HG02798 (cell line): ENCODE results near the gene OASL.
"Not testable (repeated sequence)": the region's sequence is repeated elsewhere in the genome, so short reads cannot be mapped to it uniquely, and the experiment has no call there.

Experiments used
- ATAC-seq: cut with Tn5 transposase; IDR thresholded peaks from one replicate; pipeline ENCODE4 v1.9.1; 2021; ENCODE audit warnings: mild to moderate bottlenecking; ENCODE audit not compliant: unreplicated experiment, poor library complexity

The OASL gene, protein sequence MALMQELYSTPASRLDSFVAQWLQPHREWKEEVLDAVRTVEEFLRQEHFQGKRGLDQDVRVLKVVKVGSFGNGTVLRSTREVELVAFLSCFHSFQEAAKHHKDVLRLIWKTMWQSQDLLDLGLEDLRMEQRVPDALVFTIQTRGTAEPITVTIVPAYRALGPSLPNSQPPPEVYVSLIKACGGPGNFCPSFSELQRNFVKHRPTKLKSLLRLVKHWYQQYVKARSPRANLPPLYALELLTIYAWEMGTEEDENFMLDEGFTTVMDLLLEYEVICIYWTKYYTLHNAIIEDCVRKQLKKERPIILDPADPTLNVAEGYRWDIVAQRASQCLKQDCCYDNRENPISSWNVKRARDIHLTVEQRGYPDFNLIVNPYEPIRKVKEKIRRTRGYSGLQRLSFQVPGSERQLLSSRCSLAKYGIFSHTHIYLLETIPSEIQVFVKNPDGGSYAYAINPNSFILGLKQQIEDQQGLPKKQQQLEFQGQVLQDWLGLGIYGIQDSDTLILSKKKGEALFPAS

DNA sequence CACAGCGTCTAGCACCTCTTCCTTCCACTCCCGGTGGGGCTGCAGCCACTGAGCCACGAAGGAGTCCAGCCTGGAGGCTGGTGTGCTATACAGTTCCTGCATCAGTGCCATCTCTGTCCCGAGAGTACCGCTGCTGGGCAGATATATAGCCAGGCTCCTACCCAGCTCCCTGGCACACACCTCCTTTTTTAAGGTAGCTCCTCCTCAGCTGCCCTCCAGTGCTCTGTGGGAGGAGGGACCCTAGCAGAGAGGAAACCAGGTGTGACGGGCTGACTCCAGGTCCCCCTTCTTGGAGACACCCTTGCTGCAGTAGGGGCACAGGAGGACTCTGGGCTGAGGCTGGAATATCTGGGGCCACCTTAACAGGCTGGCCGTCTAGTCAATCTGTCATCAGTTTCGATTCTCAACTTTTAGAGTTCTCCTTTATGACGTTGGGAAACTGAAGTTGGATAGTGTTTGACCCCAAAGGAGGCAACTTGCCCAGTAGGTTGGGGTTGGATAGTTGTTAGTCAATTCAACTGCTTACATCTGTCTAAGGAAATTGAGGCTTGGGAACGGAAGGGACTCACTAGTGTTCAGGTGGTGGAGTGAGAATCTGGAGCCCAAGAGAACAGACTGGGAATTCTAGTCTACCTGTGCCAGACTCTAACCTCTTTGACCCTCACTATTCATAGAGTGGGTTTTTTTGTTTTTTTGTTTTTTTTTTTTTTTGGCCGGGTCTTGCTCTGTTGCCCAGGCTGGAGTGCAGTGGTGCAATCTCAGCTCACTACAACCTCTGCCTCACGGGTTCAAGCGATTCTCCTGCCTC is at the start of gene OASL:
TSS of gene OASL (minus strand) at position 386 of the 808 bp plus-strand sequence. CDS start at position 111, 275 bp downstream.
- ATAC-seq, result peak; percentile 75

- ATAC-seq, result no peak
Observed at GRCh38 chr12:121088195-121088585, 49.1 kb upstream of the OASL start.

DNA sequence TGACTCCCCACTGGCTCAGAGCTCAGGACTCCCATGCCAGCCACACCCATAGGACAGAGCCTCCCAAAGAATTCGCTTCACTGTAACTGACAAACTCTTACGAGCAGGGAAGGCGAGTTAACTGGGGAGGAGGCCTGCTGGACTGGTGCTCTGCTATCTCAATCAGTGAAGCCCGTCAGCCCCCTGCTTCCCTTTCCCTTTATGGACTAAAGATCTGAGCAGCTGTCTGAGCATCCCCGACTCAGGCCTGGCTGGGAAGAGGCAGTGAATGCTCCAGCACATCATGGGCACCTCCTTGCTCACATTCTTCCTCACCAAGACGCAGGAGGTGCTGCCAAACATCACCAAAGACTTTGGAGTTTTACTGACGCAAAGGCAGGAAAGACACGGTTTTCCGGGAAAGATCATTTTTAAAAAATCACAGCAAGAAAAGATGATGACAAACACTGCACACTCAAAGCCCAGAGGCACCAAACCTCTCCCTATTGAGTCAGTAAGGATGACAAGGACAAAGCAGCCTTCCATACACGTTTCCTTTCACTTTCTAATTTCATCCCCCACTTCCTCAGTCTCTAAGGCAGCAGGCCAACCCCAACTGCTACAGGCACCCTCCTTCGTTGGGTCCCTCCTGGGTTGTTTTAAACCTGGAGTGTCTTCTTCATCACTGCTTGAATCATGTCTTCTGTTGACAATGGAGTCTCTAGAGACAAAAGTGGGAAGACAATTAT is 48.6 kb upstream of the OASL start:
- ATAC-seq, result no peak

DNA sequence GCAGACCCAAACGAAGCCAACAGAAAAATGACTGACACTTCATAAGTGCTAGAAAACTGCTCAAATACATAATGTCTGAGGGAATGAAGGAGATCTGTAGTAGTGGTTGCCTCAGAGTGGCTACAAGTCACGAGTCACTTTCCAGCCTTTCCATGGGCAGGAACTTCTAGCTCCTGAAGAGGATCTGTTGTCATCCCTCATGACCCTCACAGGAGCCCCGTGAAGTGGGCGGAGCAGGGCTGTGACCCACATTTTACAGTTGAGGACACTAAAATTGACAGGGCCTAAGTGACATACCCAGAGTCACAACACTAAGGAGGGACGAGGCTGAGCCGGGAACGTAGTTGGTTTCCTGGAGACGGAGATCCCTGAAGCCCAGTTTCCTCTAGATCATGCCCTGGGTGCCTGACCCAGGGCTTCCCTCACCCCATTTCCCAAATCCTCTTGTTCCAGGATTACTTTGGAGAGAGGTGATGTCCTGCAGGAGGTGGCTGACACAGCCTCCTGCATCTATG is 47.8 kb upstream of the OASL start:
- ATAC-seq, result no peak

GRCh38 chr12:121085506-121086353 is 46.7 kb upstream of the OASL start:
- ATAC-seq, result no peak

DNA sequence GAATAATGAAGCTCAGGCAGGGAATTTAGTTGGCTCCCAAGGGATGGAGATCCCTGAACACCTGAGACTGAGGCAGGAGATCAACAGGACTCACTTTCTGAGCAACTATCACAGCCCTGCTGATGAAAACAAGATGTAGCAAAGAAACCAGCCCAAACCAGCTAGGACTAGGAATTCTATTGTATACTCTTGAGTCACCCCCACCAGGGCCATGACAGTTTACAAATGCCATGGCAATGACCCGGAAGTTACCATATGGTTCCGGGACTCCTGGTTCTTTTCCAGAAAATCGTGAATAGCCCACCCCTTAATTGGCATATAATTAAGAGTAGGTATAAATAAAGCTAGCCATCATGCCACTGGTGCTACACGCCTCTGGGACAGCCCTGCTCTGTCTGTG is 46.0 kb upstream of the OASL start:
- no peak for ATAC-seq

GRCh38 chr12:121084229-121084628 is 45.2 kb upstream of the OASL start:
- no peak for ATAC-seq

- ATAC-seq, result no peak
Observed at GRCh38 chr12:121080909-121081308, 41.9 kb upstream of the OASL start.

DNA sequence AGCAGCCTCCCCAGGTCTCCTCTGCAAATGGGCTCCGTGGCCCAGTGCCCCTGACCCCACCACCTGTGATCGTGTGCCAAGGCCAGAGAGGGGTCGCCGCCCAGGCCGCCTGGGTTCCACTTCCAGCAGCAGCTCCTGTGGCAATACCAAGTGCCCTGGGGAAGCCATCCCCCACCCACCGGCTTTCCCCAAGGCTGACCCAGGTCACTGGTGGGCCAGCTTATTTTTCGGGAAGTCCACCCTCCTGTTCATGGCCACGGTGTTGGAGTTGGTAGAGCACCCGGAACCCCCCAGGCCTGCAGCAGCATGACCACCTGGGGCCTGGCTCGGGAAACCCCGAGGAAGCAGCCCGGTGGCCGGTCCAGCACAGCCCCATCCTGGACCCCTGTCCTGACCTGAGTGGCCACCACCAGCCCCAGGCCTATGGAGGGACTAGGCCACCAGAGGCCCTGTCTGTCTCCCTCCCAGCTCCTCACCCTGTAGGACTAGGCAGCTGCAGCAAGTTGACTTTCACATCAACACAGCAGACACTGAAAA is 40.8 kb upstream of the OASL start:
- no peak for ATAC-seq

DNA sequence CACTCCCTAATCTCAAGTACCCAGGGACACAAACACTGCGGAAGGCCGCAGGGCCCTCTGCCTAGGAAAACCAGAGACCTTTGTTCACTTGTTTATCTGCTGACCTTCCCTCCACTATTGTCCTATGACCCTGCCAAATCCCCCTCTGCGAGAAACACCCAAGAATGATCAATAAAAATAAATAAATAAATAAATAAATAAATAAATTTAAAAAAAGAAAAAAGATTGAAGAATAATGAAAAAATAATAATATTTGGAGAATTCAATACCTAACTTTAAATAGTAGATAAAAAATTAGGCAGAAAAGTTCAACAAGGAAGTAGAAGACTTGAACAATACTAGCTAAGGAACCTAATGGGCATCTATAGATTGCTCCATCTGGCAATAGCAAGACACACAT is 38.4 kb upstream of the OASL start:
- not testable (repeated sequence) for ATAC-seq

GRCh38 chr12:121075911-121076310 is 36.9 kb upstream of the OASL start:
- not testable (repeated sequence) for ATAC-seq

DNA sequence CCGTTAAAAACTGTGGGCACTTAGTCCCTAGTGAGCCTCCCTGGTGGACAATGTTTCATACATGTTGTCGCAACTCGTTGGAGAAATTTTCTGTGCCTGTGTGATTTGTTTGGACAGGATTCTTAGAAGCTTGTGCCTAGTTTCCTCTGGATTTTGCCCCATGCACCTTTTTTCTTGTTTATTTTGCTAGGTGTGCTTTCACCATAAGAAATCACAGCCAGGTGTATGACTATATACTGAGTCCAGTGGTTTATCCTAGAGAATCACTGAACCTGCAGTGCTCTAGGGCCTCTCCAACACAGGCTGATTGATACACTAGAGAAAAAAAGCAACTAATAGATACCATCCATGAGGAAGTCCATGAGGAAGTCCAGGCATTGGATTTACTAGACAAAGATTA is 33.1 kb upstream of the OASL start:
- ATAC-seq, result no peak

GRCh38 chr12:121069206-121069605 is 30.2 kb upstream of the OASL start:
- no peak for ATAC-seq

DNA sequence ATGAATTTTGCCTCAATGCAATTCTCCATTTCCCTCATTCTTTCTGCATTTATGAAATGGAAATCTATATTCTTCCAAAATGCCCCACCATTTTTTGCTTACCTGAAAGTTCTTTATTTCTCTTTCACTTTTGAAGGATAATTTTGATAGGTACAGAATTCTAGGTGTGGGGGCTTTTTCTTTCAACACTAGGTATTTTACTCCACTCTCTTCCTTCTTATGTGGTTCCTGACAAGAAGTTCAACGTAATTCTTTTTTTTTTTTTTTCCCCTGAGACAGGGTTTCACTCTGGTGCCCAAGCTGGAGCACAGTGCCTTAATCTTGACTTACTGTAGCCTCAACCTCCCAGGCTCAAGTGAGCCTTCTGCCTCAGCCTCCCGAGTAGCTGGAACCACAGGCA is 26.3 kb upstream of the OASL start:
- no peak for ATAC-seq

GRCh38 chr12:121064586-121064985 is 25.5 kb upstream of the OASL start:
- ATAC-seq, result not testable (repeated sequence)

DNA sequence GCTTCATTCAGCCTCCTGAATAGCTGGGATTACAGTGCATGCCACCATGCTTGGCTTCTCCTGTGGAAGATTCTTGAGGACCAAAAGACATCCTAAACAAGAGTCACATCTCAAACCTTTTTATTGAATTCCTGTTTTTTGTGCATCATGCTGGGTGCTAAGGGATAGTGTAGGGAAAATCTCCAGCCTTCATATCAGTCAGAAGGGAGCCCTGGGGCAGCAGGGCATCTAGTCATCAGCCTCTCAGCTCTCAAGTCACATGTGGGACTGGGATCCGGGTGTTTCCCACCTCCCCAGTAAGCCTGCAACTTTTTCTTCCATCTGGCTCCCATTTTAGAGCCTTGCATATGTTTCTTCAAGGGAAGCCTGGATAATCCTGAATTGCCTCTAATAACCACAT is 25.1 kb upstream of the OASL start:
- no peak for ATAC-seq

- ATAC-seq, result no peak
Observed at GRCh38 chr12:121062391-121063045, 23.5 kb upstream of the OASL start.

DNA sequence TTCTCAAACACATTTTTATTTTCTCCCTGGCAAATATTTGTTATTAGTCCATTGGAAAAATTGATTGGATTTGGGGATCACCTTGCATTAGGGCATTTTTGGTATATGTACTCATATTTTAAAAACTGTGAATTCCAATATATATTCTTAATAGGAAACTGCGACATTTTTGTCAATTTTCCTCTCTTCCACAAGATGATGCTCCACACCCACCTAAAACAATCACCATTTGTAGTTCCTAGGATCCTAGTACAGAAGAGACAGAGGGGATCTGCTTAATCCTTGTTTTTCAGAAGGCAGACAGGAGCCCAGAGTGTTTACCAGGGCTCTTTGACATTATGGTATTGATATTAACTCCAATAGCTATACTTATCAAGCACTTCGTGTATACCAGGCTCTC is 22.8 kb upstream of the OASL start:
- no peak for ATAC-seq
